HEK293 (cell line): ENCODE data around the gene PFDN6.

Source experiments
- EGR2 ChIP-seq: fragments of 450-650 bp; formaldehyde crosslinking; IDR thresholded peaks from 2 replicates; pipeline ENCODE4 v1.5.1; 2016; ENCODE audit warnings: low read depth, missing biosample characterization, missing genetic modification characterization
- SP3 ChIP-seq: fragments of 450-650 bp; formaldehyde crosslinking; IDR thresholded peaks from 2 replicates; pipeline ENCODE4 v1.5.1; 2016; ENCODE audit warnings: missing biosample characterization, missing genetic modification characterization
- TCF7L2 ChIP-seq: IDR thresholded peaks from 2 replicates; pipeline ENCODE4 v1.6.1; 2011; ENCODE audit warnings: low read depth, mild to moderate bottlenecking, inconsistent platforms, low read length, moderate library complexity, borderline replicate concordance
- ZBTB10 ChIP-seq: fragments of 450-650 bp; formaldehyde crosslinking; IDR thresholded peaks from 2 replicates; pipeline ENCODE4 v1.5.1; 2016; ENCODE audit warnings: missing biosample characterization, missing genetic modification characterization
- ZFP37 ChIP-seq: fragments of 450-650 bp; formaldehyde crosslinking; IDR thresholded peaks from 2 replicates; pipeline ENCODE4 v1.5.1; 2016; ENCODE audit warnings: missing biosample characterization, missing genetic modification characterization
- ZNF155 ChIP-seq: fragments of 450-650 bp; formaldehyde crosslinking; IDR thresholded peaks from 2 replicates; pipeline ENCODE4 v1.5.1; 2016; ENCODE audit warnings: missing biosample characterization, missing genetic modification characterization
- ZNF292 ChIP-seq: fragments of 450-650 bp; formaldehyde crosslinking; IDR thresholded peaks from 2 replicates; pipeline ENCODE4 v1.5.1; 2016; ENCODE audit warnings: low read depth, missing biosample characterization, missing genetic modification characterization, borderline replicate concordance
- ZNF354C ChIP-seq: fragments of 450-650 bp; formaldehyde crosslinking; IDR thresholded peaks from 2 replicates; pipeline ENCODE4 v1.5.1; 2016; ENCODE audit warnings: missing biosample characterization, missing genetic modification characterization, low read depth, borderline replicate concordance
- ZNF394 ChIP-seq: fragments of 450-650 bp; formaldehyde crosslinking; IDR thresholded peaks from 2 replicates; pipeline ENCODE4 v1.5.1; 2016; ENCODE audit warnings: missing biosample characterization, missing genetic modification characterization, mild to moderate bottlenecking, moderate library complexity, borderline replicate concordance
- ZNF501 ChIP-seq: fragments of 450-650 bp; formaldehyde crosslinking; IDR thresholded peaks from 2 replicates; pipeline ENCODE4 v1.5.1; 2016; ENCODE audit warnings: missing biosample characterization, missing genetic modification characterization
- ZNF518A ChIP-seq: fragments of 450-650 bp; formaldehyde crosslinking; conservative IDR thresholded peaks from 2 replicates; pipeline ENCODE4 v1.5.1; 2016; ENCODE audit warnings: low read depth, missing biosample characterization, missing genetic modification characterization
- ZNF521 ChIP-seq: fragments of 450-650 bp; formaldehyde crosslinking; IDR thresholded peaks from 2 replicates; pipeline ENCODE4 v1.5.1; 2017; ENCODE audit warnings: missing biosample characterization, mild to moderate bottlenecking, missing genetic modification characterization
- ZNF544 ChIP-seq: fragments of 450-650 bp; formaldehyde crosslinking; IDR thresholded peaks from 2 replicates; pipeline ENCODE4 v1.5.0; 2017; ENCODE audit warnings: missing biosample characterization, missing genetic modification characterization
- ZNF654 ChIP-seq: fragments of 450-650 bp; formaldehyde crosslinking; IDR thresholded peaks from 2 replicates; pipeline ENCODE4 v1.5.1; 2016; ENCODE audit warnings: low read depth, missing biosample characterization, missing genetic modification characterization
- ZNF658 ChIP-seq: fragments of 450-650 bp; formaldehyde crosslinking; IDR thresholded peaks from 2 replicates; pipeline ENCODE4; 2016; ENCODE audit warnings: missing biosample characterization, missing genetic modification characterization
- ZNF660 ChIP-seq: fragments of 450-650 bp; IDR thresholded peaks from 2 replicates; pipeline ENCODE4 v1.5.1; 2018; ENCODE audit warnings: missing biosample characterization, mild to moderate bottlenecking, missing genetic modification characterization
- ZNF76 ChIP-seq: fragments of 450-650 bp; formaldehyde crosslinking; IDR thresholded peaks from 2 replicates; pipeline ENCODE4; 2016; ENCODE audit warnings: low read depth, missing biosample characterization, missing genetic modification characterization, borderline replicate concordance
- ZNF785 ChIP-seq: fragments of 450-650 bp; formaldehyde crosslinking; IDR thresholded peaks from 2 replicates; pipeline ENCODE4 v1.5.1; 2016; ENCODE audit warnings: missing biosample characterization, missing genetic modification characterization
- ZNF837 ChIP-seq: fragments of 450-650 bp; formaldehyde crosslinking; IDR thresholded peaks from 2 replicates; pipeline ENCODE4 v1.5.1; 2016; ENCODE audit warnings: missing biosample characterization, missing genetic modification characterization
- ZSCAN16 ChIP-seq: fragments of 450-650 bp; formaldehyde crosslinking; IDR thresholded peaks from 2 replicates; pipeline ENCODE4 v1.5.1; 2016; ENCODE audit warnings: missing biosample characterization, missing genetic modification characterization
- ZSCAN23 ChIP-seq: fragments of 450-650 bp; formaldehyde crosslinking; IDR thresholded peaks from 2 replicates; pipeline ENCODE4 v1.5.1; 2016; ENCODE audit warnings: missing biosample characterization, missing genetic modification characterization
- TF ChIP-seq, protein P1 (sequence below): fragments of 450-650 bp; formaldehyde crosslinking; IDR thresholded peaks from 2 replicates; pipeline ENCODE4 v1.5.0; 2017; ENCODE audit warnings: missing biosample characterization, missing genetic modification characterization, borderline replicate concordance
- TF ChIP-seq, protein P2 (sequence below): fragments of 450-650 bp; formaldehyde crosslinking; IDR thresholded peaks from 2 replicates; pipeline ENCODE4 v1.5.1; 2016; ENCODE audit warnings: missing biosample characterization, missing genetic modification characterization, low read depth
- TF ChIP-seq, protein P3 (sequence below): sonication (generic); formaldehyde crosslinking; IDR thresholded peaks from 2 replicates; pipeline ENCODE4 v1.8.1; 2022; ENCODE audit warnings: mild to moderate bottlenecking, moderate library complexity, missing genetic modification reagents
- TF ChIP-seq, protein P4 (sequence below): fragments of 450-650 bp; formaldehyde crosslinking; IDR thresholded peaks from 2 replicates; pipeline ENCODE4 v1.5.1; 2017; ENCODE audit warnings: missing biosample characterization, missing genetic modification characterization

Gene PFDN6

DNA sequence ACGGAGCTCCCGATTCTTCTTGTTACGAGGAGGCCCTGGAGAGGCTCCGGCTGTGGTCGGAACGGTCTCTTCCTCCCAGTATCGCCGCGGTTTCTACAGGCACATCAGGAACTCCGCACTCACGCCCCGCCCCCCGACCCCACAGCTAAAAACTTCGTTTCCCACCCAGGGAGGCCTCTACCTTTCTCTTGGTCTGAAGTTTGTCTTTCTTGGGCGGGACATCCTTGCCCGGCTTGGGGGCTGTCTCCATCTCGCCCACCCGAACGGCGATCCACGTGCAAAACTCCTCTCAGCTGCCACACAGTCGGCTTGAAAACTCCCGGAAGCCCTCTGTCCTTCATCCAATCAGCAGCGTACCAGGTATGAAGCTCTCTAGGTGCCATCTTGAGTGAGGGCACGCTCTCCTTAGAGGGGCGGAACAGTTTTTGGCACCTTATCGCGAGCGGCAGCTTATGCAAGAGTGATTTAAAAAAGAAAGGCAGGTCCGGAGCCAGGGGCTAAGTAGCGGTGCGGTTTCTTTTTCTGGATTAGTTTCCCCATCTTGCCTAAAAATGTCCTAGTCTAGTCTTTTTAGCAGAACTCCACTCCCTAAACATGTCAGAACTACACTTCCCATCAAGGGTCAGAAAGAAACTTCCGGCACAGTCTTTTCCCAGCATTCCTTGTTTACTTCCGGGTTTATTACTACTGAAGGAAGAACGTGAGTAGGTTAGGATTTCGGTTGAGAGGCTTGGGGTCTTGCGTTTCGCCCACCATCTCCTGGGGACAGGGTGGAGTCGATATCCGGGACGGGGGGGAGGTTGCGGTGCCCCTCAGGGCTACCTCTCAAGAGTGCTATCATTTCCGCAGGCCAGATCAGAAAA is at the start of gene PFDN6, which contains the start of gene WDR46 (continued):
- TF ChIP-seq, protein P1, sequence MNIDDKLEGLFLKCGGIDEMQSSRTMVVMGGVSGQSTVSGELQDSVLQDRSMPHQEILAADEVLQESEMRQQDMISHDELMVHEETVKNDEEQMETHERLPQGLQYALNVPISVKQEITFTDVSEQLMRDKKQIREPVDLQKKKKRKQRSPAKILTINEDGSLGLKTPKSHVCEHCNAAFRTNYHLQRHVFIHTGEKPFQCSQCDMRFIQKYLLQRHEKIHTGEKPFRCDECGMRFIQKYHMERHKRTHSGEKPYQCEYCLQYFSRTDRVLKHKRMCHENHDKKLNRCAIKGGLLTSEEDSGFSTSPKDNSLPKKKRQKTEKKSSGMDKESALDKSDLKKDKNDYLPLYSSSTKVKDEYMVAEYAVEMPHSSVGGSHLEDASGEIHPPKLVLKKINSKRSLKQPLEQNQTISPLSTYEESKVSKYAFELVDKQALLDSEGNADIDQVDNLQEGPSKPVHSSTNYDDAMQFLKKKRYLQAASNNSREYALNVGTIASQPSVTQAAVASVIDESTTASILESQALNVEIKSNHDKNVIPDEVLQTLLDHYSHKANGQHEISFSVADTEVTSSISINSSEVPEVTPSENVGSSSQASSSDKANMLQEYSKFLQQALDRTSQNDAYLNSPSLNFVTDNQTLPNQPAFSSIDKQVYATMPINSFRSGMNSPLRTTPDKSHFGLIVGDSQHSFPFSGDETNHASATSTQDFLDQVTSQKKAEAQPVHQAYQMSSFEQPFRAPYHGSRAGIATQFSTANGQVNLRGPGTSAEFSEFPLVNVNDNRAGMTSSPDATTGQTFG (tag by site-specific recombination), result no peak
- no peak for TF ChIP-seq ZNF354C (tag by site-specific recombination)
- TF ChIP-seq ZNF292, result no peak
- TF ChIP-seq ZNF521 (tag by site-specific recombination), result no peak
- TF ChIP-seq ZBTB10, result no peak
- no peak for TF ChIP-seq ZNF785 (tag by site-specific recombination)
- no peak for TF ChIP-seq ZNF658 (tag by site-specific recombination)
- TF ChIP-seq ZNF660 (tag by site-specific recombination), result peak; percentile 67
- TF ChIP-seq, protein P2, sequence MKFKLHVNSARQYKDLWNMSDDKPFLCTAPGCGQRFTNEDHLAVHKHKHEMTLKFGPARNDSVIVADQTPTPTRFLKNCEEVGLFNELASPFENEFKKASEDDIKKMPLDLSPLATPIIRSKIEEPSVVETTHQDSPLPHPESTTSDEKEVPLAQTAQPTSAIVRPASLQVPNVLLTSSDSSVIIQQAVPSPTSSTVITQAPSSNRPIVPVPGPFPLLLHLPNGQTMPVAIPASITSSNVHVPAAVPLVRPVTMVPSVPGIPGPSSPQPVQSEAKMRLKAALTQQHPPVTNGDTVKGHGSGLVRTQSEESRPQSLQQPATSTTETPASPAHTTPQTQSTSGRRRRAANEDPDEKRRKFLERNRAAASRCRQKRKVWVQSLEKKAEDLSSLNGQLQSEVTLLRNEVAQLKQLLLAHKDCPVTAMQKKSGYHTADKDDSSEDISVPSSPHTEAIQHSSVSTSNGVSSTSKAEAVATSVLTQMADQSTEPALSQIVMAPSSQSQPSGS (tag by site-specific recombination), result no peak
- no peak for TF ChIP-seq ZNF837 (tag by site-specific recombination)
- peak; percentile 98 for TF ChIP-seq ZNF76 (tag by site-specific recombination)
- TF ChIP-seq TCF7L2, result no peak
- TF ChIP-seq ZFP37 (tag by site-specific recombination), result no peak
- no peak for TF ChIP-seq ZSCAN23
- peak; percentile 21; the same call in 1 of the 2 replicates for TF ChIP-seq ZNF394 (tag by site-specific recombination)
- TF ChIP-seq ZNF544 (tag by site-specific recombination), result no peak
- TF ChIP-seq, protein P3, sequence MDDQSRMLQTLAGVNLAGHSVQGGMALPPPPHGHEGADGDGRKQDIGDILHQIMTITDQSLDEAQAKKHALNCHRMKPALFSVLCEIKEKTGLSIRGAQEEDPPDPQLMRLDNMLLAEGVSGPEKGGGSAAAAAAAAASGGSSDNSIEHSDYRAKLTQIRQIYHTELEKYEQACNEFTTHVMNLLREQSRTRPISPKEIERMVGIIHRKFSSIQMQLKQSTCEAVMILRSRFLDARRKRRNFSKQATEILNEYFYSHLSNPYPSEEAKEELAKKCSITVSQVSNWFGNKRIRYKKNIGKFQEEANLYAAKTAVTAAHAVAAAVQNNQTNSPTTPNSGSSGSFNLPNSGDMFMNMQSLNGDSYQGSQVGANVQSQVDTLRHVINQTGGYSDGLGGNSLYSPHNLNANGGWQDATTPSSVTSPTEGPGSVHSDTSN (CRISPR knock-in tag), result no peak
- TF ChIP-seq SP3 (tag by site-specific recombination), result peak; percentile 85
- TF ChIP-seq EGR2 (tag by site-specific recombination), result no peak
- peak; percentile 95 for TF ChIP-seq ZNF518A (tag by site-specific recombination)
- TF ChIP-seq ZNF155 (tag by site-specific recombination), result no peak
- TF ChIP-seq ZNF501 (tag by site-specific recombination), result no peak
- TF ChIP-seq ZSCAN16, result no peak
- TF ChIP-seq, protein P4, sequence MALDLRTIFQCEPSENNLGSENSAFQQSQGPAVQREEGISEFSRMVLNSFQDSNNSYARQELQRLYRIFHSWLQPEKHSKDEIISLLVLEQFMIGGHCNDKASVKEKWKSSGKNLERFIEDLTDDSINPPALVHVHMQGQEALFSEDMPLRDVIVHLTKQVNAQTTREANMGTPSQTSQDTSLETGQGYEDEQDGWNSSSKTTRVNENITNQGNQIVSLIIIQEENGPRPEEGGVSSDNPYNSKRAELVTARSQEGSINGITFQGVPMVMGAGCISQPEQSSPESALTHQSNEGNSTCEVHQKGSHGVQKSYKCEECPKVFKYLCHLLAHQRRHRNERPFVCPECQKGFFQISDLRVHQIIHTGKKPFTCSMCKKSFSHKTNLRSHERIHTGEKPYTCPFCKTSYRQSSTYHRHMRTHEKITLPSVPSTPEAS, result no peak
- no peak for TF ChIP-seq ZNF654 (tag by site-specific recombination)
